CD14-positive monocyte (primary cell): Measurements from ENCODE around the gene CROCC2. TPM values are rescaled to one million over a fixed set of nuclear protein-coding genes. Genes with fewer than 3 reads are reported as not detected.
A peak's percentile ranks its signal among the peaks of the same experiment; 100 is the strongest.

ENCODE experiments used
- DNase-seq, 3 donors: peaks; one replicate each; pipeline ENCODE4 v3.0.0-alpha.2; 2011 to 2022
- H2AFZ ChIP-seq: 2 replicates; pipeline ENCODE4 v1.6.0; 2012; ENCODE audit warnings: mild to moderate bottlenecking, low read depth, low read length, inconsistent platforms; ENCODE audit not compliant: insufficient read depth, poor library complexity, severe bottlenecking
- H3K27ac ChIP-seq, 2 donors: 1 replicate in 1 of 2; 2 replicates in 1 of 2; pipeline ENCODE4 v1.5.1; 2012 to 2013; ENCODE audit warnings: low read length in 2 of 2, control low read depth in 1 of 2, inconsistent platforms in 1 of 2, low read depth in 1 of 2, mild to moderate bottlenecking in 1 of 2
- H3K27me3 ChIP-seq, 2 donors: one replicate each; pipeline versions ENCODE4 v1.6.0 to v1.6.1; 2011 to 2013; ENCODE audit warnings: low read length in 2 of 2; ENCODE audit not compliant: control insufficient read depth in 2 of 2, insufficient read depth in 2 of 2
- H3K36me3 ChIP-seq, 2 donors: replicated peaks in 1 of 2; 1 replicate in 1 of 2; 2 replicates in 1 of 2; pipeline versions ENCODE4 v1.5.1 to v1.6.1; 2012 to 2013; ENCODE audit warnings: low read length in 2 of 2, control low read depth in 1 of 2, inconsistent platforms in 1 of 2, mild to moderate bottlenecking in 1 of 2; ENCODE audit not compliant: insufficient read depth in 2 of 2, control insufficient read depth in 1 of 2
- H3K4me1 ChIP-seq, 2 donors: 1 replicate in 1 of 2; 2 replicates in 1 of 2; pipeline versions ENCODE4 v1.5.1 to v1.6.1; 2012 to 2013; ENCODE audit warnings: low read length in 2 of 2, control low read depth in 1 of 2, inconsistent platforms in 1 of 2, mild to moderate bottlenecking in 1 of 2, moderate library complexity in 1 of 2; ENCODE audit not compliant: insufficient read depth in 2 of 2, control insufficient read depth in 1 of 2
- H3K4me2 ChIP-seq: replicated peaks from 2 replicates; pipeline ENCODE3; 2012; ENCODE audit warnings: low read length, moderate library complexity, mild to moderate bottlenecking; ENCODE audit not compliant: poor library complexity, severe bottlenecking; ENCODE audit errors: extremely low read depth
- H3K4me3 ChIP-seq, 3 experiments: fragments of 200-600 bp in 1 of 3; sonication (generic) in 1 of 3; replicated peaks in 1 of 3; 1 replicate in 2 of 3; 2 replicates in 1 of 3; pipeline ENCODE4 v1.5.1; 2011 to 2013; ENCODE audit warnings: low read length in 3 of 3, mild to moderate bottlenecking in 3 of 3, control low read depth in 2 of 3, low read depth in 2 of 3, inconsistent platforms in 1 of 3, moderate library complexity in 1 of 3
- H3K79me2 ChIP-seq: 2 replicates; pipeline ENCODE4 v1.6.0; 2012; ENCODE audit warnings: mild to moderate bottlenecking, control low read depth, inconsistent platforms, low read length, moderate library complexity; ENCODE audit not compliant: insufficient read depth
- H3K9ac ChIP-seq: 2 replicates; pipeline ENCODE4 v1.6.0; 2017; ENCODE audit warnings: low read length, mild to moderate bottlenecking; ENCODE audit not compliant: insufficient read depth, poor library complexity, severe bottlenecking
- H3K9me3 ChIP-seq, 2 donors: replicated peaks in 1 of 2; 1 replicate in 1 of 2; 2 replicates in 1 of 2; pipeline versions ENCODE4 v1.5.1 to v1.6.1; 2012 to 2013; ENCODE audit warnings: low read length in 2 of 2, control low read depth in 1 of 2; ENCODE audit not compliant: control insufficient read depth in 1 of 2, insufficient read depth in 1 of 2
- H4K20me1 ChIP-seq: 2 replicates; pipeline ENCODE4 v1.6.0; 2012; ENCODE audit warnings: mild to moderate bottlenecking, low read length, control low read depth, moderate library complexity; ENCODE audit not compliant: insufficient read depth
- H3K27ac Mint-ChIP-seq, 7 donors: one replicate each; pipeline ENCODE4 v1.8.0; 2020; ENCODE audit warnings: mild to moderate bottlenecking in 7 of 7, mixed read lengths in 7 of 7, moderate library complexity in 6 of 7, inconsistent platforms in 2 of 7
- H3K27me3 Mint-ChIP-seq, 3 donors: one replicate each; pipeline ENCODE4 v1.8.0; 2021 to 2022; ENCODE audit warnings: low read depth in 3 of 3, mild to moderate bottlenecking in 3 of 3, mixed read lengths in 3 of 3, moderate library complexity in 3 of 3, inconsistent platforms in 1 of 3
- H3K36me3 Mint-ChIP-seq, 2 donors: one replicate each; pipeline ENCODE4 v1.8.0; 2020; ENCODE audit warnings: mixed read lengths in 2 of 2, inconsistent platforms in 1 of 2, mild to moderate bottlenecking in 1 of 2
- H3K4me1 Mint-ChIP-seq: one replicate; pipeline ENCODE4 v1.8.0; 2020; ENCODE audit warnings: mild to moderate bottlenecking, mixed read lengths
- H3K4me3 Mint-ChIP-seq, 2 donors: one replicate each; pipeline ENCODE4 v1.8.0; 2020; ENCODE audit warnings: mild to moderate bottlenecking in 2 of 2, mixed read lengths in 2 of 2, moderate library complexity in 1 of 2
- H3K9me3 Mint-ChIP-seq, 7 donors: one replicate each; pipeline ENCODE4 v1.8.0; 2020 to 2022; ENCODE audit warnings: mixed read lengths in 7 of 7, mild to moderate bottlenecking in 6 of 7, moderate library complexity in 6 of 7, inconsistent platforms in 2 of 7
- WGBS: methylation state at CpG from one replicate; pipeline ENCODE4 v1.1.5; 2013; ENCODE audit warnings: missing lambda C conversion rate; ENCODE audit not compliant: insufficient coverage; 5-methylcytosine and 5-hydroxymethylcytosine counted together
- intact Hi-C, 2 donors: fragments of 100-400 bp; cut with micrococcal nuclease; formaldehyde crosslinking; loops; one replicate each; pipeline versions ENCODE4 v1.15.0 to v1.15.1; 2023
- polyA plus RNA-seq, 3 donors: library from polyadenylated mRNA; depleted of rRNA in 1 of 3; unstranded in 2 of 3; stranded (reverse) in 1 of 3; fragments of 300-500 nt in 2 of 3; fragments of >200 nt in 1 of 3; fragmentation: Illumina TruSeq in 2 of 3; gene quantifications; 1 replicate in 2 of 3; 2 replicates in 1 of 3; pipeline ENCODE4 v1.2.3, GENCODE V29; 2012 to 2021
- TF ChIP-seq, protein P1 (sequence below): fragments of 200-600 bp; IDR thresholded peaks from one replicate; pipeline ENCODE4 v1.8.0; 2022; ENCODE audit warnings: antibody characterized with exemption, mild to moderate bottlenecking

CROCC2 gene
- polyA plus RNA-seq, 3 donors = 0.15 TPM; not detected in 2

DNA sequence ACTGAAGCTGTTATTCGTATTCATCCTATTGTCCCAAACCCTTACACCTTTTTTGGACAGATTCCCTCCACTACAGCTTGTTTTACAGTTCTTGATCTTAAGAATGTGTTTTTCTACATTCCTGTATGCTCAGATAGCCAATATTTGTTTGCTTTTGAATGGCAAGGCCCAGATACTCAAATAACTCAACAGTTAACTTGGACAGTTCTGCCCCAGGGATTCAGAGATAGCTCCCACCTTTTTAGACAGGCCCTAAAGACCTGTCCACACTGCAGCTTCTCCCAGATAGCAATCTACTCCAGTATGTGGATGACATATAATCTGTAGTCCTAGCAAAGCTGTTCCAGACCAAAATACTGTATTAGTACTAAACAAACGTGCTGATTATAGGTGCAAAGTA lies 44.6 kb upstream of the CROCC2 start:
- H3K4me1 ChIP-seq = no peaks in the 10 kb centered on the region
- Mint-ChIP-seq H3K4me3 (no peak overlapping the region), H3K36me3 (no peaks in the 10 kb centered on the region), H3K9me3 (no peaks in the 10 kb centered on the region), H3K27me3 (peaks cover 0 to 8% (median 5%) of the 10 kb centered on the region in 3 donors), H3K27ac (no peak overlapping the region), H3K4me1 (peaks cover 5% of the 10 kb centered on the region)
- H3K27ac ChIP-seq = no peak overlapping the region
- intact Hi-C loops = no loop called here
- H2AFZ ChIP-seq = no peak overlapping the region
- TF ChIP-seq, protein P1, sequence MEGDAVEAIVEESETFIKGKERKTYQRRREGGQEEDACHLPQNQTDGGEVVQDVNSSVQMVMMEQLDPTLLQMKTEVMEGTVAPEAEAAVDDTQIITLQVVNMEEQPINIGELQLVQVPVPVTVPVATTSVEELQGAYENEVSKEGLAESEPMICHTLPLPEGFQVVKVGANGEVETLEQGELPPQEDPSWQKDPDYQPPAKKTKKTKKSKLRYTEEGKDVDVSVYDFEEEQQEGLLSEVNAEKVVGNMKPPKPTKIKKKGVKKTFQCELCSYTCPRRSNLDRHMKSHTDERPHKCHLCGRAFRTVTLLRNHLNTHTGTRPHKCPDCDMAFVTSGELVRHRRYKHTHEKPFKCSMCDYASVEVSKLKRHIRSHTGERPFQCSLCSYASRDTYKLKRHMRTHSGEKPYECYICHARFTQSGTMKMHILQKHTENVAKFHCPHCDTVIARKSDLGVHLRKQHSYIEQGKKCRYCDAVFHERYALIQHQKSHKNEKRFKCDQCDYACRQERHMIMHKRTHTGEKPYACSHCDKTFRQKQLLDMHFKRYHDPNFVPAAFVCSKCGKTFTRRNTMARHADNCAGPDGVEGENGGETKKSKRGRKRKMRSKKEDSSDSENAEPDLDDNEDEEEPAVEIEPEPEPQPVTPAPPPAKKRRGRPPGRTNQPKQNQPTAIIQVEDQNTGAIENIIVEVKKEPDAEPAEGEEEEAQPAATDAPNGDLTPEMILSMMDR = no peak
- no peaks in the 10 kb centered on the region for H3K9me3 ChIP-seq
- H3K27me3 ChIP-seq = no peaks in the 10 kb centered on the region
- no peak overlapping the region for H3K4me3 ChIP-seq
- H3K36me3 ChIP-seq = no peaks in the 10 kb centered on the region
- no peak overlapping the region for H3K4me2 ChIP-seq
- H4K20me1 ChIP-seq = no peaks in the 10 kb centered on the region
- WGBS = no CpG with 5 or more reads among the region's 2 CpGs
- H3K9ac ChIP-seq = no peak overlapping the region
- H3K79me2 ChIP-seq = no peaks in the 10 kb centered on the region
- DNase-seq = no peak

DNA sequence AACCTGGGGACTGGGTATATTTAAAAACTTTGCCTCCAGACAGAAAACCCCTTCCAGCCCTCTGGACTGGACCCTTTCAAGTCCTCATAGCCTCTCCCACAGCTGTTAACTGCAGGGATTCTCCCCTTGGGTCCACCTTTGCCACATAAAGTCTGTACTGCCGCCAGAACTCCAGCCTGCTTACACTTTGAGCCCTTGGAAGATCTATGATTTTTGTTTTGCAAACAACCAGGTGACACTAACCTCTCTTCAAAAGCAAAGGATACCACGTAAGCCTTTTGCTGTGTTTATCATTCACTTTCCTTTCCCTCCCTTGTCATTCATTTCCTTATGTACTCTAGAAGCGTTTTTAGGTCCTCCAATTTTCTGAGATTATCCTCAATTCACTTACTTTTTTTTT lies 41.7 kb upstream of the CROCC2 start:
- Mint-ChIP-seq H3K36me3 (no peaks in the 10 kb centered on the region), H3K9me3 (no peaks in the 10 kb centered on the region), H3K4me1 (peaks cover 5% of the 10 kb centered on the region), H3K27ac (peak overlapping the region in 1 of 7 donors; percentile 40), H3K4me3 (no peak overlapping the region), H3K27me3 (peaks cover 0 to 7% (median 5%) of the 10 kb centered on the region in 3 donors)
- Histone ChIP-seq H3K27ac (no peak overlapping the region), H3K27me3 (no peaks in the 10 kb centered on the region), H2AFZ (no peak overlapping the region), H3K36me3 (no peaks in the 10 kb centered on the region), H3K9ac (no peak overlapping the region), H3K4me1 (no peaks in the 10 kb centered on the region), H4K20me1 (no peaks in the 10 kb centered on the region), H3K4me2 (no peak overlapping the region), H3K9me3 (no peaks in the 10 kb centered on the region), H3K4me3 (no peak overlapping the region), H3K79me2 (no peaks in the 10 kb centered on the region)
- DNase-seq = no peak
- WGBS = 86% methylated on average over 1 of the region's 3 CpGs
- intact Hi-C loops = no loop called here
- TF ChIP-seq, protein P1 = no peak
